ENCODE data around the gene SORCS2.

The SORCS2 gene

GRCh38 chr4:7361280-7361895, 169.1 kb downstream of the SORCS2 start:
- no peak for TF ChIP-seq CTCF (IDR thresholded peaks at IDR 0.05)
- H3K4me3 ChIP-seq: no peak overlapping the region
- no peak for DNase-seq (ENCODE audit: low spot score)
- no peak overlapping the region for H3K27ac ChIP-seq

GRCh38 chr4:7362341-7362740, 170.0 kb downstream of the SORCS2 start:
- TF ChIP-seq CTCF (IDR thresholded peaks at IDR 0.05): no peak
- H3K27ac ChIP-seq: no peak overlapping the region
- no peak overlapping the region for H3K4me3 ChIP-seq
- DNase-seq (ENCODE audit: low spot score): no peak

- Histone ChIP-seq H3K4me3 (no peak overlapping the region), H3K27ac (no peak overlapping the region)
- DNase-seq (ENCODE audit: low spot score): no peak
- no peak for TF ChIP-seq CTCF (IDR thresholded peaks at IDR 0.05)
Observed at GRCh38 chr4:7362862-7363430, 170.6 kb downstream of the SORCS2 start.

- no peak for TF ChIP-seq CTCF (IDR thresholded peaks at IDR 0.05)
- Histone ChIP-seq H3K4me3 (no peak overlapping the region), H3K27ac (no peak overlapping the region)
- DNase-seq (ENCODE audit: low spot score): no peak
Observed at GRCh38 chr4:7364979-7365378, 172.6 kb downstream of the SORCS2 start.

GRCh38 chr4:7365462-7366179, 173.3 kb downstream of the SORCS2 start:
- no peak overlapping the region for H3K27ac ChIP-seq
- no peak for DNase-seq (ENCODE audit: low spot score)
- TF ChIP-seq CTCF (IDR thresholded peaks at IDR 0.05): no peak
- no peak overlapping the region for H3K4me3 ChIP-seq

- DNase-seq (ENCODE audit: low spot score): no peak
- TF ChIP-seq CTCF (IDR thresholded peaks at IDR 0.05): no peak
- Histone ChIP-seq H3K4me3 (no peak overlapping the region), H3K27ac (no peak overlapping the region)
Observed at GRCh38 chr4:7366180-7366945, 174.0 kb downstream of the SORCS2 start.
